Stimulated activated CD4-positive, alpha-beta T cell treated with anti-CD3 and anti-CD28 coated beads, Interleukin-1b, Interleukin-23, amount 100 ng/mL, for 4 hours (primary cell): ENCODE data around the gene SMYD1.
A peak's percentile ranks its signal among the peaks of the same experiment; 100 is the strongest.

Experiments used
- DNase-seq, 2 donors: peaks; one replicate each; pipeline ENCODE4 v3.0.0-alpha.2; 2020; ENCODE audit warnings: low read depth in 2 of 2

Gene SMYD1

GRCh38 chr2:88087073-88087472 lies 19.4 kb downstream of the SMYD1 start:
- no peak for DNase-seq

- DNase-seq, result no peak
Observed at GRCh38 chr2:88087763-88088162, 20.1 kb downstream of the SMYD1 start.

GRCh38 chr2:88088999-88089398 lies 21.4 kb downstream of the SMYD1 start:
- no peak for DNase-seq

- DNase-seq, result peak; percentile 42 to 43
Observed at GRCh38 chr2:88090446-88091283, 23.0 kb downstream of the SMYD1 start.

GRCh38 chr2:88091943-88092342 lies 24.3 kb downstream of the SMYD1 start:
- DNase-seq, result no peak

- no peak for DNase-seq
Observed at GRCh38 chr2:88092773-88093172, 25.1 kb downstream of the SMYD1 start.

GRCh38 chr2:88095022-88095421 lies 27.4 kb downstream of the SMYD1 start:
- DNase-seq, result no peak

GRCh38 chr2:88096708-88097107 lies 29.1 kb downstream of the SMYD1 start:
- DNase-seq, result no peak

GRCh38 chr2:88097192-88097591 lies 29.6 kb downstream of the SMYD1 start:
- DNase-seq, result no peak

- no peak for DNase-seq
Observed at GRCh38 chr2:88097891-88098557, 30.4 kb downstream of the SMYD1 start.

- DNase-seq, result no peak
Observed at GRCh38 chr2:88098558-88098900, 30.9 kb downstream of the SMYD1 start.

GRCh38 chr2:88099798-88100488 lies 32.3 kb downstream of the SMYD1 start:
- DNase-seq, result no peak

GRCh38 chr2:88100489-88100858 lies 32.8 kb downstream of the SMYD1 start:
- no peak for DNase-seq

GRCh38 chr2:88108796-88109195 lies 41.2 kb downstream of the SMYD1 start:
- DNase-seq, result no peak

- DNase-seq, result no peak
Observed at GRCh38 chr2:88110830-88111229, 43.2 kb downstream of the SMYD1 start.

- DNase-seq, result no peak
Observed at GRCh38 chr2:88113069-88113468, 45.4 kb downstream of the SMYD1 start.

- DNase-seq, result no peak
Observed at GRCh38 chr2:88114889-88115288, 47.3 kb downstream of the SMYD1 start.

GRCh38 chr2:88115825-88116518 lies 48.3 kb downstream of the SMYD1 start:
- DNase-seq, result no peak

- DNase-seq, result no peak
Observed at GRCh38 chr2:88116669-88117432, 49.2 kb downstream of the SMYD1 start.

GRCh38 chr2:88117973-88118372 lies 50.3 kb downstream of the SMYD1 start:
- no peak for DNase-seq

- DNase-seq, result no peak
Observed at GRCh38 chr2:88121678-88122077, 54.1 kb downstream of the SMYD1 start.
